Hematopoietic multipotent progenitor cell treated with erythropoietin and hydrocortisone succinate and interleukin-3 and kit ligand, for 17 days (in vitro differentiated cells): ENCODE measurements around the gene ALKBH4.
A peak's percentile ranks its signal among the peaks of the same experiment; 100 is the strongest.
"Not testable (repeated sequence)": the region's sequence is repeated elsewhere in the genome, so short reads cannot be mapped to it uniquely, and the experiment has no call there.

Source experiments
- DNase-seq: peaks from one replicate; pipeline ENCODE4 v3.0.0-alpha.2; 2015; ENCODE audit warnings: low spot score

Gene ALKBH4

GRCh38 chr7:102478314-102479208 is 13.9 kb upstream of the ALKBH4 start, which contains the start of gene POLR2J:
TSS of gene POLR2J (minus strand) at chr7:102478922. CDS start at chr7:102478860, 62 bp downstream.
- DNase-seq: peak; percentile 89

GRCh38 chr7:102474736-102475435 is 10.2 kb upstream of the ALKBH4 start:
- not testable (repeated sequence) for DNase-seq

- DNase-seq: not testable (repeated sequence)
These were observed 9.5 kb upstream of the ALKBH4 start for GRCh38 chr7:102474116-102474515.

- no peak for DNase-seq
These were observed 8.8 kb upstream of the ALKBH4 start for GRCh38 chr7:102473271-102473991.

- no peak for DNase-seq
These were observed 7.7 kb upstream of the ALKBH4 start for GRCh38 chr7:102472126-102473041.

GRCh38 chr7:102471791-102472125 is 7.1 kb upstream of the ALKBH4 start:
- DNase-seq: no peak

GRCh38 chr7:102469972-102470825 is 5.5 kb upstream of the ALKBH4 start:
- DNase-seq: no peak

- DNase-seq: no peak
These were observed 4.8 kb upstream of the ALKBH4 start for GRCh38 chr7:102469351-102469971.

- no peak for DNase-seq
These were observed 4.1 kb upstream of the ALKBH4 start for GRCh38 chr7:102468478-102469350.

- DNase-seq: no peak
These were observed 3.2 kb upstream of the ALKBH4 start for GRCh38 chr7:102467581-102468477.

GRCh38 chr7:102466097-102466496 is 1.4 kb upstream of the ALKBH4 start:
- no peak for DNase-seq

- no peak for DNase-seq
These were observed 654 bp downstream of the ALKBH4 start for GRCh38 chr7:102463841-102464576.

GRCh38 chr7:102460467-102460866 is 4.2 kb downstream of the ALKBH4 start:
- no peak for DNase-seq

GRCh38 chr7:102459221-102459844 is 5.3 kb downstream of the ALKBH4 start:
- DNase-seq: no peak

- no peak for DNase-seq
These were observed 7.2 kb downstream of the ALKBH4 start for GRCh38 chr7:102457352-102457924.

- no peak for DNase-seq
These were observed 8.3 kb downstream of the ALKBH4 start for GRCh38 chr7:102456327-102456726.
